ENCODE data around the gene EXO1.

EXO1 gene

GRCh38 chr1:241896670-241896962 lies 48.6 kb downstream of the EXO1 start:
- DNase-seq = no peak

DNA sequence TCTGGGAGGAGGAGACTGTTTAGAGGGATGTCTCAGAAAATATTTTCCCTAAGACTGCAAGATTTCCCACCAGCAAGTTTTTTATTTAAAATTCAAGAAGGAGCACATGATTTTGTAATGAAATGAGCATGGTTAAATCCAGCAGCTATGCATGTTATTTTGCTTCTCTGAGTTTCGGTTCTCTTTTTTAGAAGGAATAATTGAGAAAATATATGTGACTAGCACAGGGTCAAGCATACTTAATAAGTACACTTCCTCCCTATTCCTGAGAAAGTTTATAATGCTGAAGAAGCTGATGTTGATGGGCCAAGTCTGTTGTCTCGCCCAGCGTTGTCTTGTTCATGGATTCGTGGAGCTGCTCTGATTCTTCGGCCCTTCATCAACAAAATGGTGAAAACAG lies 51.2 kb downstream of the EXO1 start:
- DNase-seq = no peak

DNA sequence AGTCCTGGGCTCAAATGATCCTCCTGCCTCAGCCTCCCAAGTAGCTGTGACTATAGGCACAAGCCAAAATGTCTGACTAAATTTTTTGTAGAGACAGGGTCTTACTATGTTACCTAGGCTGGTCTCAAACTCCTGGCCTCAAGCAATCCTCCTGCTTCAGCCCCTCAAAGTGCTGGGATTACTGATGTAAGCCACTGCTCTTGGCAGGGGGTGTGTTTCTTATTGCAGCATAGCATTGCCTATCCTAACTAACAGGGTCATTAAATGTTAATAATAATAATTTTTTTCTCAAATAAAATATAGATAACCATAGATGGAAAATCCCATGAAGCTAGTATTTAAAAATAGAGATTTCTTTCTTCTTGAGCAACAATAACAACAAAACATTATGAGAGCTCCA lies 52.4 kb downstream of the EXO1 start:
- DNase-seq = no peak

DNA sequence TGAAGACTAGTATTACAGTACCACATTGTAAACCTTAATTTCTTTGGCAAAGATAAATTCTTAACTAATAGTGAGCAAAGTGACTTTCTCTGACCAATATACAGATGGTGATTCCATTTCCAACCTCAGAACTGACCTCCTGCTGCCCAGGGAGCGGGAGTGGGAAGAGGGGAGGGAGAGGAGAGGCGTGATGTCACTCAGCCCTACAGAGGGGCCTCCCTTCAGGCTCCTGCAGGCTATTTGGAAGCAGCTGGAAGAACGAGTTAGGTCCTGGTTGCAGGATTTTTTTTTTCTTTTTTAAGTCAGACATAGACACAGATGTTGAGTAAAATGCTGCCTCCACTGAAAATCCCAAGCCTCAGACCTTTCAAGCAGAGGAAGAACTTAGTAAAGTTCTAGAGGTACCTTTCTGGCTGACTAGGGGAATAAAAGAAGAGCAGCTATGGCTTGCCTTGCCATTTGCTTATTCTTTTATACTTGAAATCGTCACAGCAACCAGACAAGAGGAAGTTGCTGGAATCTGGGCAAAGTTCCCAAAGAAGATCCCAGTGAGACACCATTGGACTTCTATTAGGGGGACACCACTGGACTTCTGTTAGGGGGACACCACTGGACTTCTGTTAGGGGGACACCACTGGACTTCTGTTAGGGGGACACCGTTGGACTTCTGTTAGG lies 54.5 kb downstream of the EXO1 start:
- no peak for DNase-seq

- no peak for DNase-seq
These were observed 68.2 kb downstream of the EXO1 start for GRCh38 chr1:241916196-241916595.

GRCh38 chr1:241917487-241917886 lies 69.5 kb downstream of the EXO1 start:
- no peak for DNase-seq

- no peak for DNase-seq
These were observed 70.9 kb downstream of the EXO1 start for GRCh38 chr1:241918879-241919278.

DNA sequence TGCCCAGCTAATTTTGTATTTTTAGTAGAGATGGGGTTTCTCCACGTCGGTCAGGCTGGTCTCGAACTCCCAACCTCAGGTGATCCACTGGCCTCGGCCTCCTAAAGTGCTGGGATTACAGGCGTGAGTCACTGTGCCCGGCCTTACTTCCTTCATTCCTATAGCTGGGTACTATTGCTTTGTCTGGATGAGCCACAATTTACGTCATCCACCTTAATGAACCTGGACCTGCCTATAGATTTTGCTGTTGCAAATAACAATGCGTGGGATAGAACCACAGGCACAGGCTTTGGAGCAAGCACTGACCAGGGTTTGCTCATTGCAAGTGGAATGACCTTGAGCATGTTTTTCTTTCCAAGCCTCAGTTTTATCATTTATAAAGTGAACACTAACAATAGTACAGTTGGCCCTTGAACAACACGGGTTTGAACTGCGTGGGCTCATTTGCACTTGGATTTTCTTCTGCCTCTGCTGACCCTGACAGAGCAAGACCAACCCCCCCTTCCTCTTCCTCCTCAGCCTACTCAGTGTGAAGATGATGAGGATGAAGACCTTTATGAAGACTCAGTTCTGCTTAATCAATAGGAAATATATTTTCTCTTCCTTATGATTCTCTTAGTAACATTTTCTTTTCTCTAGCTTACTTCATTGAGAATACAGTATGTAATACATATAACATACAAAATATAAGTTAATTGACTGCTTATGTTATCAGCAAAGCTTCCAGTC lies 76.2 kb downstream of the EXO1 start:
- DNase-seq = no peak

DNA sequence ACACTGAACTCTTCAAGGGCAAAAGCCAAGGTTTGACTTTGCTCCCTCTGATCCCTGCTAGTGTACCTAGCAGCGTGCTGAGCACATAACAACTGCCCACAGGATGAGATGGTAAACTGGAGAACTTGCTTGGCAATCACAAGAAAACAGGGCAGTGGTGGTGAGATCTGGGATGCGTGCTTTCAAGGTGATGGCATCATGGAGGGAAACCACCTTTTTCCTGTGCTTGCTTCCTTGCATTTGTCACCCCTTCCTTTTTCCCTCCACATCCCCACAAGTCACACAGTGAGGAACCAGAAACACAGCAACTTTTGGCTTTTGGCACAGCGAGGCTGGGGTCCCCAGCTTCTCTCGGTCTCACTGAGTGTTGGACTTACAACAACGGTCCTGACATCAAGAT lies 78.1 kb downstream of the EXO1 start:
- no peak for DNase-seq

DNA sequence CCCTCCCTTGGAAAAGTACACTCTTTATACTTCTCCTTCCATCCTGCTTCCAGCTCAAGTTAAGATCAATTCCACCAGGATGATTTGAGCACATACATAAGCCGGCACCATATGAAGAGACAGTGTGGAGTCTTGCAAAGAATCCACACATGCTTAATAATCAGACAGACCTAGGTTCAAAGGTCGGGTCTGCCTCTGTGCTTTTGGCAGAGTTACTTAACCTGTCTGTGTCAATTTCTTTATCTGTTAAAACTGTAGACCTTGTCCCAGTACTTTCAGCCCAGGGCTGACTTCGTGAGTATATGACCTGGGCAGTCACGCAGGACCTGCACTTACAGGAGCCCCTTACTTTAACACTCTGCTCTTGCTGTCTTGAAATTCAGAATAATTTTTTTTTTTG lies 79.3 kb downstream of the EXO1 start:
- no peak for DNase-seq

GRCh38 chr1:241932845-241933244 lies 84.8 kb downstream of the EXO1 start:
- no peak for DNase-seq

GRCh38 chr1:241934201-241934848 lies 86.3 kb downstream of the EXO1 start:
- DNase-seq = no peak

GRCh38 chr1:241934866-241935265 lies 86.9 kb downstream of the EXO1 start:
- no peak for DNase-seq
